ENCODE data around the gene PSMG3.

DNA sequence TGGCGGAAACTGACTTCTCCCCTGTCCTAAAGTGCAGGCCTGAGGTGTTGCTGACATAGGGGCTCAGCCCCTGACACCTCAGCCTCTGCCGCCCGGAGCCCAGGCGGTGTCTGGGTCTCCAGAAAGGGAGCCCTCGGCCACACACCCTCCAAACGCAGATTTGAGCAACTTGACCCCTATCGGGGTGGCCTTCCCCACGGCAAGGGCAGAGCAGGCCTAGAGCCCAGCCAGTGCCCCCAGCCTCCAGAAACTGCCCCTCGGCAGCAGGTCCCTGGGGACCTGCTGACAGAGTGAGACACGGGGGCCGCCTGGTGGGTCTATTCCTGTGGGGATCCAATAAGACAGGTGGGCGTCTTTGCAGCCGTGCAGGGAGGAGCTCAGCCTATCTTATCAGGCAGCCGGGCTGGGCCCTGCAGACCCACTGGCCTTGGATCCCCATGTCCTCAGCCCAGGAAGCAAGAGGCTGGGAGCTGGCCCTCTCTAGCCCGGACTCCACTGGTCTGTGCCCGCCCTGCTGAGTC lies 24.9 kb downstream of the PSMG3 start:
- TF ChIP-seq, protein P1, sequence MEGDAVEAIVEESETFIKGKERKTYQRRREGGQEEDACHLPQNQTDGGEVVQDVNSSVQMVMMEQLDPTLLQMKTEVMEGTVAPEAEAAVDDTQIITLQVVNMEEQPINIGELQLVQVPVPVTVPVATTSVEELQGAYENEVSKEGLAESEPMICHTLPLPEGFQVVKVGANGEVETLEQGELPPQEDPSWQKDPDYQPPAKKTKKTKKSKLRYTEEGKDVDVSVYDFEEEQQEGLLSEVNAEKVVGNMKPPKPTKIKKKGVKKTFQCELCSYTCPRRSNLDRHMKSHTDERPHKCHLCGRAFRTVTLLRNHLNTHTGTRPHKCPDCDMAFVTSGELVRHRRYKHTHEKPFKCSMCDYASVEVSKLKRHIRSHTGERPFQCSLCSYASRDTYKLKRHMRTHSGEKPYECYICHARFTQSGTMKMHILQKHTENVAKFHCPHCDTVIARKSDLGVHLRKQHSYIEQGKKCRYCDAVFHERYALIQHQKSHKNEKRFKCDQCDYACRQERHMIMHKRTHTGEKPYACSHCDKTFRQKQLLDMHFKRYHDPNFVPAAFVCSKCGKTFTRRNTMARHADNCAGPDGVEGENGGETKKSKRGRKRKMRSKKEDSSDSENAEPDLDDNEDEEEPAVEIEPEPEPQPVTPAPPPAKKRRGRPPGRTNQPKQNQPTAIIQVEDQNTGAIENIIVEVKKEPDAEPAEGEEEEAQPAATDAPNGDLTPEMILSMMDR (IDR thresholded peaks at IDR 0.05; ENCODE audit: insufficient read depth, low read length, poor library complexity, severe bottlenecking), result no peak
- no peak for TF ChIP-seq EZH2phosphoT487 (conservative IDR thresholded peaks at IDR 0.05; ENCODE audit: low read length)
